ENCODE results near the gene PHOSPHO2. TPM values are rescaled to one million over a fixed set of nuclear protein-coding genes. Genes with fewer than 3 reads are reported as not detected.

PHOSPHO2 gene
- total and polyA plus RNA-seq, 4 donors = 3.4 to 13.4 (median 4.5) TPM

GRCh38 chr2:169748319-169748718, 54.0 kb downstream of the PHOSPHO2 start:
- H3K27ac ChIP-seq (ENCODE audit: low read depth in 1 of 2, low read length in 2 of 2) = no peak overlapping the region
- ATAC-seq (ENCODE audit: low FRiP score) (no peak), DNase-seq (no peak)
- no peaks in the 10 kb centered on the region for H3K9me3 ChIP-seq (ENCODE audit: control insufficient read depth, low read length)
- no peaks in the 10 kb centered on the region for H3K36me3 ChIP-seq (ENCODE audit: control insufficient read depth in 1 of 2, insufficient read depth in 2 of 2, low read length in 1 of 2)
- H3K4me1 ChIP-seq (ENCODE audit: control insufficient read depth in 1 of 2, insufficient read depth in 2 of 2, low read length in 2 of 2) = no peaks in the 10 kb centered on the region
- intact Hi-C loops (cut with DNase I) = no loop called here
- H3K27me3 ChIP-seq (ENCODE audit: control insufficient read depth in 1 of 2, insufficient read depth in 2 of 2, low read length in 1 of 2) = no peaks in the 10 kb centered on the region
- H3K4me3 ChIP-seq (ENCODE audit: low read length in 2 of 2) = no peak overlapping the region
- WGBS, 2 donors = 81% methylated on average over 6 of the region's 6 CpGs

Other genes with a start within 250 kb of the PHOSPHO2 start
- 10 to 100 TPM in 1 of 2 donors, 1 to 10 TPM in 1; 7.3 to 10.6 TPM for gene BBS5, start 215.0 kb upstream of the PHOSPHO2 start, total RNA-seq
- gene BBS5, start 215.0 kb upstream of the PHOSPHO2 start, polyA plus RNA-seq = 10 to 100 TPM in 1 of 2 donors, 1 to 10 TPM in 1; 1.3 to 12.6 TPM
- gene KLHL41, start 184.8 kb upstream of the PHOSPHO2 start, total RNA-seq = under 1 TPM; 0.81 to 0.87 TPM
- under 1 TPM; 0.25 to 0.61 TPM for gene KLHL41, start 184.8 kb upstream of the PHOSPHO2 start, polyA plus RNA-seq
- 10 to 100 TPM; 12.3 to 24.2 TPM for gene FASTKD1, start 120.6 kb upstream of the PHOSPHO2 start, total RNA-seq
- gene FASTKD1, start 120.6 kb upstream of the PHOSPHO2 start, polyA plus RNA-seq = 10 to 100 TPM in 1 of 2 donors, 1 to 10 TPM in 1; 7.0 to 17.6 TPM
- gene PPIG, start 110.1 kb upstream of the PHOSPHO2 start, total RNA-seq = 10 to 100 TPM; 52.5 to 55.0 TPM
- gene PPIG, start 110.1 kb upstream of the PHOSPHO2 start, polyA plus RNA-seq = 10 to 100 TPM; 36.2 to 42.2 TPM
- under 1 TPM in 1 of 2 donors, not detected in 1; 0.58 TPM for gene CFAP210, start 64 bp upstream of the PHOSPHO2 start, total RNA-seq
- gene CFAP210, start 64 bp upstream of the PHOSPHO2 start, polyA plus RNA-seq = under 1 TPM in 1 of 2 donors, not detected in 1; 0.05 TPM
- gene KLHL23, start 39.4 kb downstream of the PHOSPHO2 start, total RNA-seq = 10 to 100 TPM in 1 of 2 donors, 1 to 10 TPM in 1; 7.2 to 16.4 TPM
- gene KLHL23, start 39.4 kb downstream of the PHOSPHO2 start, polyA plus RNA-seq = 1 to 10 TPM in 1 of 2 donors, under 1 TPM in 1; 0.97 to 2.1 TPM
- 10 to 100 TPM; 76.5 to 91.6 TPM for gene SSB, start 104.4 kb downstream of the PHOSPHO2 start, total RNA-seq
- 100 to 1,000 TPM; 106 to 133 TPM for gene SSB, start 104.4 kb downstream of the PHOSPHO2 start, polyA plus RNA-seq
- 10 to 100 TPM; 45.8 to 60.7 TPM for gene METTL5, start 130.4 kb downstream of the PHOSPHO2 start, total RNA-seq
- gene METTL5, start 130.4 kb downstream of the PHOSPHO2 start, polyA plus RNA-seq = 100 to 1,000 TPM in 1 of 2 donors, 10 to 100 TPM in 1; 76.4 to 245 TPM
- 10 to 100 TPM; 58.6 to 63.9 TPM for gene UBR3, start 133.0 kb downstream of the PHOSPHO2 start, total RNA-seq
- 10 to 100 TPM in 1 of 2 donors, 1 to 10 TPM in 1; 6.1 to 23.8 TPM for gene UBR3, start 133.0 kb downstream of the PHOSPHO2 start, polyA plus RNA-seq